ENCODE measurements around the gene WDR7.
A peak's percentile ranks its signal among the peaks of the same experiment; 100 is the strongest.

WDR7 gene

DNA sequence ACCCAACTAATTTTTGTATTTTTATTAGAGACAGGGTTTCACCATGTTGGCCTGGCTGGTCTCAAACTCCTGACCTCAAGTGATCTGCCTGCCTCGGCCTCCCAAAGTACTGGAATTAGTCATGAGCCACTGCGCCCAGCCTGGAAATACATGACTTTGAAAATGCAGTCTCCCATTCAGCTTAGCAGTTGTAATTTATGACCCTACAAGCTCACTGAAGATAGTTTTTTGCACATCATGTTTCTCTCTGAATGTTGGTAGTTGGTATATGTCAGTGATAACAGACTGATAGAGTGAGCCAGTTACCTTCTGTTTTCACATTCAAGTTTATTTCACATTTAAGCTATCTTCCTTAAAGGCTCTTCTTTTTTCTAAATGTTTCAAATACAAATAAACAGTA is 7.1 kb downstream of the WDR7 start:
- DNase-seq, result no peak

DNA sequence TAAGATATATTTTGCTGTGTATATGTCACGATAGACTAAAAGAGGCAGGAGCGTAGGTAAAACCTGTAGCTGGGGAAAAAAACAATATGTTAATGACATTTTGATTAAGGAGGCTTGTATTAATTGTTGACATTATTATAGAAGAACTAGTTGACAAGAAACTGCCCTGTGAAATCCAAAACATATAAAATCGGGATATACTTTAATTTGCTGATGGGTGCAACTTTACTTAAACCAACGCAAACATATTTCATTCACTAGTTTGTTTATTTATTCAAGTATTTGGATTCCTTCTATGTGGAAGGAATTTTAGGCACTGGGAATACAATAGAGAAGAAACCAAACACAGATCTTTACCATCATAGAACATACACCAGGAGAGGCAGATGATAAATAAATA is 8.0 kb downstream of the WDR7 start:
- no peak for DNase-seq

DNA sequence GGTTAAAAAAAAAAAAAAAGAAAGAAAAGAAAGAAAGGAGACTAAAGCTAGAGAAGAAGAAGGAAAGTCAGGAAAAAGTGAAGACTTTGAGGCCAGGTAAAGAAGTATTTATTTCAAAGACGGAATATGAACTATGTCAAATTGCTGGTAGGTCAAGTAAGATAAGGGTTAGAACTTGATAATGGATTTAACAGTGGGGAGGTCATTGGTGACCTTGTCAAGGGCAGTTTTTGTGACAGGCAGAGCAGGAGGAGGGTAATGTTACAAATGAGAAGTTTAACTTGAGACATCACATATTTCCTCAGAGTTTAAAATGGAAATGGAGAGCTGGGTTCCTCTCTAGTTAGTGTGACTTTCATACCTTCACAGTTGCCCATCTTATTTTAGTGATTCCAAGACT is 9.5 kb downstream of the WDR7 start:
- DNase-seq, result no peak

DNA sequence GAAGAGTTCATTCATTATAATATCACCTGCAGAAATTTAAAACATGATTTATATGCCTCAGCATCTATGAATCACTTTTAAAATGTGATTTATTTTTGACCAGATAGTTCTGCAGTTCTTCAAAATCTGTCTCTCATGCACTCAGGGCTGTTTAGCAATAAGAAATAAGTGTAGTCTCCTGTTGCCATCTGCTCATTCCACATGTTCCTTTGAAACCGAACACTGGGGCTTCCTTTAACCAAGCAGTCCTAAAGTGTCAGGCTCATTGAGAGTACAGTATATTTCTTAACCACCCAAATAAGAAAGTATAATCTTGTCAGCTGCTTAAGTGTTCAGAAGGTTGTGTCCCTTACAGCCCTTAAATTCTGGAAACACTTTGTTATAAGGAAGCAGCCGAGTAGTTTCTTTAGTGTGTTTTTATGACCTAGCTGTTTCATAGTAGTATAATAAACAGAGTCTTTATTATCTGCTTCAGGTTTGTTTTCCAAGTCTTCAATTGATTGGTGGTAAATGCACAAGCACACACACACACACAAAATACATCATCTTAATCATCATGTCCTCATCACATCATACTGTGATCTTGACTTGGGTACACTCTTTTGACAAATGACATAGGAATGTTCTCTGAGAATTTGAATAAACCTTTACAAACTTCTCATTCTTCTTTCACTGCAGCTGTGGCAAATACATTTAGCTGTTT is 10.4 kb downstream of the WDR7 start:
- no peak for DNase-seq

DNA sequence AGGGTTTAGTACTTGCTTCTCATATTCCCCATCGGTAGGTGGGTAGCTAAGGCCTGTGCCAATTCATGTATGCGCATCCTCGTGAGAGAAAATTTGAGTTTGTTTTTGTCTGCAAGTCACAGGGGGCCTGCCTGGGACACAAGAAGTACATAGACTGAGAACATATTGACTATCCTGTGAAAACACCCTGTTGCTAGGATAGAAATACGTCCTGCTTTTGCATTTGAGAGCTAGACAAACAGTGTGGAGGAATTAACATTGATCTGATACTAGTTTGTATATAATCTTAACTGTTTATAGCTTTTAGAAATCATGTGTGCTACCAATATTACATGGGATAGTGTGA is 10.9 kb downstream of the WDR7 start:
- DNase-seq, result no peak

DNA sequence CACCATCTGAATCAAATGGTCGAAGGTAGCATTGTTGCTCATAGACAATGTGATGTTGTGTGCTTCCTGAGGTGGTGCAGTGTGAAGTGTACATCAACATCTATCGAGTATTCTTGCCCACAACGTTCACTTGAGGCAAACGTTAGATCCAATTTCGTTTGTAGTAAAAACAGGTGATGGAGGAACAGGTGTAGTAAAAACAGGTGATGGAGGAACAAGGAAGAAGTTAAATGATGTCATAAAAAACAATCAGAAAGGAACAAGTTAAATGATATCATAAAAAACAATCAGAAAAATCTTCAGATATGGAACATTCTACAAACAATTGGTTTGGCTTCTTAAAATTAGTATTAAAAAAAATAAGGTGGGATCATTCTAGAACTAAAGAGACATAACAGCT is 11.3 kb downstream of the WDR7 start:
- no peak for DNase-seq

DNA sequence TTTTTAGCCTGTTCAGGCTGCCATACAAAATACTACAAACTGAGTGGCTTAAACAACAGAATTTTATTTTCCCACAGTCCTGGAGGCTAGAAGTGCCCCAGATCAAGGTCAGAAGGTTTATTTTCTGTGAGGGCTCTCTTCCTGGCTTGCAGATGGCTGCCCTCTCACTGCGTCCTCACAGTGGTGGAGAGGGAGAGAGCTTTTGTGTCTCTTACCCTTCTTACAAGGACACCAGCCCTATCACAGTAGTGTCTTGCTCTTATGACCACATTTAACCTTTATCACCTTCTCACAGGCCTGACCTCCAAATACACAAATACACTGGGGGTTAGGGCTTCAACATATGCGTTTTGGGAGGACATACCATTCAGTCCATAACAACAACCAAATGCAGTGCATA is 11.7 kb downstream of the WDR7 start:
- no peak for DNase-seq

DNA sequence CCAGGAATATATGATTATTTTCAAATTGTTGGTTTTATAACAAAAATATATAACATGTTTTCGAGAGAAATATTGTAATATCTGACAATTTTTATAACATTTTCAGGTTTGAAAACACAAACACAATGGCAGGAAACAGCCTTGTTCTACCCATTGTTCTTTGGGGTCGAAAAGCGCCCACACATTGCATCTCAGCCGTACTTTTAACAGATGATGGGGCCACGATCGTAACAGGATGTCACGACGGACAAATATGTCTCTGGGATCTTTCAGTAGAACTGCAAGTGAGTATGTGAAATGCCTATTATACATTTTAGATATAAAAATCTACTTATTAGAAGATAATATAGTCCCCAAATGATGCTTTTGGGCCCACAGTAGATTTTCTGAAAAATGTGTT is 21.2 kb downstream of the WDR7 start:
- no peak for DNase-seq

DNA sequence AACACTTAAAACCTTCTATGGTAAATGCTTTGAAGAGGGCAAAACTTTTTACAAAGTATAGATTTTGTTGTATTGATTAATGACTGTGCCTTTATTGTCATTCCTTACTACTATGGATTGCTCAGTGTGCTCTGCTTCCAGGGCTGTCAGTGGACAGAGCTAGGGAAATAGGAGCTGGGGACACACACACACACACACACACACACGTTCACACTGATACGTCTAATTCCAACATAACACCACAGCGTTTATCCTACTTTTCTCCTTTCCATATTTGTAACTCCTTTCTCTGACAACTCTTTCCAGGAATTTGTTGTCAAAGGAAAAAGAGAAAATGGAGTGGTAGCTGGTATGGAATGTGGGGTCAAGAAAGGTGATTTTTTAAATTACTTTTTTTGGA is 21.8 kb downstream of the WDR7 start:
- no peak for DNase-seq

DNA sequence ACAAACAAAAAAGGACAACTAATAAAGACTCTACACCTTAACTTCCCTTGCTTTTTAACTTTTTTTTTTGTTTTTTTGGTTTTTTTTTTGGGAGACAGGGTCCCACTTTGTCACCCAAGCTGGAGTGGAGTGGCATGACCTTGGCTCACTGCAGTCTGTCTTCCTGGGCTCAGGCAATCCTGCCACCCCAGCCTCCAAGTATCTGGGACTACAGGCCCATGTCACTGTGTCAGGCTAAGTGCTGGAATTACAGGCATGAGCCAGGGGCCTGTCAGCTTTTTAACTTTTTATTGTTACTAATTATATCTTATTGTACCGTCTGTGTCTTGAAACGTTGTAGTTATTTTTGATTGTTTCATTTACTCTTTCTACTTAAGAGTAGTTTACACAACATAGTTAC is 25.5 kb downstream of the WDR7 start:
- DNase-seq, result no peak

DNA sequence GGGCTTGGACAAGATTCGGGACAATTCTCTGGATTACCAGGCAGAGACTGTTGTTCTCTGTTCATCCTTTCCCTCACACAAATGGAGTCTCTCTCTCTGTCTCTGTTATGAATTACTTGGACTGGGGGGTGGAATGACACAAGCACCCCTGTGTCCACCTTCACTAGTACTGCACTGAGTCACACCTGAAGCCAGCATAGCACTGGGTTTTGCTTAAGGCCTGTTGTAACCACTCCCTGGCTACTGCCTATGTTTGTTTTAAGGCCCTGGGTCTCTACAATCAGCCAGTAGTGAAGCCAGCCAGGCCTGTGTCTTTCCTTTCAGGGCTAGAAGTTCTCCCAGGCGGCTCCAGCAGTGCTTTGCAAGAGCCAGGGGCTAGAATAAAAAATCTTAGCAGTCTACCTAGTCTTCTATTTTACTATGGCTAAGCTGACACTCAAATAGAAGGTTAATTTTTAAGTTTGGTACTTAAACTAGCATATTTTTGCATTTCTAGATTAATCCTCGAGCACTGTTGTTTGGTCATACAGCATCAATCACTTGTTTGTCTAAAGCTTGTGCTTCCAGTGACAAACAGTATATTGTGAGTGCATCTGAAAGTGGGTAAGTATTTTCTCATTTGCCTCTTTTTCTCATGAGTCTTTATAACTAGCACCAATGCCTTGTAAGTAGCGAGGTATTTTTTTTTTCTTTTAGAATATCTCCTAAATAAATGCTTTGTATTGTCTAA is 27.8 kb downstream of the WDR7 start:
- no peak for DNase-seq

DNA sequence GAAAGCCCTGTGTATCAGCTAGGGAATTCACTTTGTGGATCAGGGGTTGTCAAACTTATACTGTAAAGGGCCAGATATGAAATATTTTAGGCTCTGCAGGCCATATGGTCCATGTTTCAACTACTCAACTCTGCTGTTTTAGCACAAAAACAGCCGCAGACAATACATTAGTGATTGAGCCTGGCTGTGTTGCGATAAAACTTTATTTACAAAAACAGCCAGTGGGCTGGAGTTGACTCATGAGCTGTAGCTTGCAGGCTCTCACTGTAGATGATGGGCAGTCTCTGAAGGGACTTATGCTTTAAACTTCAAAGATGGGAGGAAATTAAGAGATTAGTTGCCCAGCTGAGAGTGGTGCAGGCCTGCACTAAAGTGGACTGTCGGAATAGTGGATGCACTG is 33.1 kb downstream of the WDR7 start:
- no peak for DNase-seq

DNA sequence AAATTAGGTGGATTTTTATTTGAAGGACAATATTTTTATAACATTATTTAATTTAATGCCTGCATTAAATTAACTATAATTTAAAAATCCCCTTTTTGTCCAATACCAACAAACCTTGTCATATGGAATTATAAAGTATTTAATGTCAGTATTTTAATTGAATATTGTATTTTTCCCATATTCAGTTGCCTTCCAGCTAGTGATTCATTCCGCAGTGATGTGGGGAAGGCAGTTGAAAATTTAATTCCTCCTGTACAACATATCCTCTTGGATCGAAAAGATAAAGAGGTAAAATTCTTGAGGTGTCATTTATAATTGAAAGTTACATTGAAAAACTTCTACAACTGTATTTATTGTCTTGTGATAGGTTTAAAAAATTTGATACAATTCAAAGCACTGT is 40.4 kb downstream of the WDR7 start:
- no peak for DNase-seq

DNA sequence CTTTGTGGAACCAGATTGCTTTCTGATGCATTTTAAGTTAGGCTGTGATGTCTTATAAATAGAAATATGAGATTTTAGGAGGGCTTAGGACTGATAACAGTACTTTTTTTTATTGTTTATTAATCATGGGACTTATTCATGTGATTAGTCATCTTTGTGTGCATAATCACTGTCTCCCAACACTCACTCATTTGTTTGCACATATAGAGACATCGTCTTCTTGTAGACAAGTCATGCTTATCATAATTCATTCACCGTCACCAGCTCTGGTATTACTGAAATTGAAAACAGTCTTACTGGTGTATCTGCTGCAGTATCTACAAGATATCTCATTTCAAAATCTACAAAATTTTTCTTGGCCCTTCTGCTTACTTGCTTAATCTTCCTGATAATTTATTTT is 45.8 kb downstream of the WDR7 start:
- no peak for DNase-seq

DNA sequence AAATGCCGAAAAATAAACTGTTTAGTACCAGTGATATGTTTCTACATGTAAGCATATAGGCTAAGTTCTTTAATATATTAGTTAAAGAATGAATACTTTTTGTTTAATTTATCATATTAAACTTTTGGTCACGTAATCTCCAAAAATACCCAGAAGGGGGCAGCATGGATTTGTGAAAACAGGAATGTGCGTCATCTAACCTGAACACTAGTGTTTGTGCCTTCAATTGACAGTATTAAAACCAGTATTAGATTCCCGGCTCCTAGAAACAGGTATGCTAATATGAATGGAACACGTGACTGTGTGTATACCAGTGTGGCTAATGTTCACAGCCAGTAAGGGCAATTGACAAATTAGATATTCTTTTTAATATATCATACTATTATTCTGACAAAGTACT is 51.8 kb downstream of the WDR7 start:
- DNase-seq, result no peak

DNA sequence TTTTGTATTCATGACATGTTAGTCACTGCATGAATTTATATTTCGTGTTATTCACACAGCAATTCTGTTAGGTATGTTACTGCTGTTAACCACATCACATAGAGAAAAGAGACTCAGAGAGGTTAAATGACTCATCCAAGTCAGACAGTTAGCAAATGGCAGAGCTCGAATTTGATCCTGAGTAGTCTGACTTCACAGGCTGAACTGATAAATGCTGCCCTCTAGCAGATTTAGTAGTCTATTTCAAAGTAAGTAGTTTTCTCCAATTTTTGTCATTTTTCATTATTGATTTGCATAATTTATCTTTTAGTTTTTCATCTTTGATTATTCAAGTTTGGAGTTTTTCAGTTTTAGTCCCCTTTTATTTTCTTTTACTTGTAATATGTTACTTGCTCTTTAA is 58.3 kb downstream of the WDR7 start:
- DNase-seq, result peak; percentile 77

DNA sequence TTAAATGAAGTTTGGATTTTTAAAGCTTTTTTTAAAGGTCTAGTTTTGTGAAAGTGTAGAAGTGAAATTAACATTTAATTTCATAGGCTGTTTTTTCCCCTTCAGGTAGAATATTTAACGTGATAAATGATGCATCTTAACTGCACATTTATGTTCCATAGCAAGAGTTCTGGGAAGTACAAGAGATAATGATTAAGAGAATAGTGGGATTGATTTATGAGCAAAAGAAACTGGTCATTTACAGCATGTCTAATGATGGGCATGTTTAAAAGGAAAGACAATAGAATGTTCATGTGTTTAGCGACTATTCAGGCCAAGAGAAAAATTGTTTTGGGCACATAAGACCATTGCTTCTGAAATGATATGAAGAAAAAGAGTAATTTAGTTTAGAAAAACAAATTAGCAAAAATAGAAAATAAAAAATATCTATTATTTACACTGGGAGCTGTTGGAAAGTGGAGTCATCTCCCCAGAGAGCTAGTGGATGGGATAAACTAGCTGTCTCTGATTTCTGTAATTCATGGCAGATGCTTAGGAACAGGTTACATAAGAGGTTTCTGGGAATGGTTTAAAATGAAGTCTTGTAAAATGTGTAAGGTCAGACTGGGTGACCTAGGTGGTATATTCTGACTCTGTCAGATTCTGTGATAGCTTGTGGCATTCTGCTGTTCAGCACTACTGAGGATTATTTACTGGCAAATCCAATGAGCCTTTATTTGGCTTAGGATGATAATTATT is 60.7 kb downstream of the WDR7 start:
- DNase-seq, result no peak

DNA sequence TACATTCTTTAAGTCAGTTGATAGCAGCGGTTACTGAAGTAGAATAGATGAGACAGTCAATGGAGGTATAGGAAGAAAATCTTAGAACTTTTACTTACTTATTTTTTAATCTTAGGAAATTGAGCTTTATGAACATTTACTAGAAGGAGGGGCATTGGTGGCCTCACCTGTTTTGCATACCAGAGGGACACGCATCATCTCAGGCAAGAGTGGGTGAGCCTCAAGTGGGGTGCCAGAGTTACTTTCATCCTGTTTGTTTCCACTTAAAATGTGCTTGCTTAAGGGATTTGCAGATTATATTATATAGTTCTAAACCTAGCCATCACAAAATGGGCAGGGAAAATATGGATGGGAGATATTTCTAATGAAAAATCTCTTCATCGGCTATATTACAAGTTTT is 61.6 kb downstream of the WDR7 start:
- DNase-seq, result no peak

DNA sequence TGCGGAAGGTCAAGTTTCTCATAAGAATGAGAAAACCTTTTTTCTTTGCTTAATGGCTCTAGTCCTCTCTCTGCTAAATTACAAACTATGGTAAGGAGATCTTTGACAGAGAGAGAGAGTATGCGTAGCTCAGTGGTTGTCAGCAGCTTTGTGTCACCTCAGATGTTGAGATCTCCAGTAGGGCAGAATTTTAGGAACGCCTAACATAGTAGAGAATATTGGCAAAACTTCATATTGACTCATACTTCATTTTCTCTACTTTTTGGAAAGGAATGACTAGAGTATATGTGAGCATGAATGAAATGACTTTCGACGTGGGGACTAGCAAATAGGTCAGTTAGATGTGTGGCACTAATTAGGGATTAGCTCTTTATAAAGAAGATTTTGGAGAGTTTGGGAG is 64.0 kb downstream of the WDR7 start:
- DNase-seq, result no peak

DNA sequence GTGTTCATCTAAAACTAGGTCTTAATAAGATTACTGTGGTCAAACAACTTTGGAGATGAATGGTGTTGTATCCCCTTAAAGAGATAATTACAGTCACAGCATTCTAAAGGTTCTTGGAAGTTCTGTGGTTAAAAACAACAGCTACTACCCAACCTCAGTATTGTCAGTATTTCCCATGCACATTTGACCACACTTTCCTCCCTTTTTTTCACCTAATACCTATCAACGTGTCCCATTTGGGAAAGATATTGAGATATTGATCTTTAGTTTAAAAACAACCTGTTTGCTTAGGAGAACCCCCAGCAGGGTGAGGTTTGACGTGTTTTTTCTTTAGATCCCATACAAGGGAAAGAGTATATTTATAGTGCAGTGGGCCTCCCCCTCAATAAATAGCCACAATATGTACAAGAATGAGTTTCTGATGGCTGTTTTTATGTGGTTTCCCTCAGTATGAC is 65.6 kb downstream of the WDR7 start:
- no peak for DNase-seq

DNA sequence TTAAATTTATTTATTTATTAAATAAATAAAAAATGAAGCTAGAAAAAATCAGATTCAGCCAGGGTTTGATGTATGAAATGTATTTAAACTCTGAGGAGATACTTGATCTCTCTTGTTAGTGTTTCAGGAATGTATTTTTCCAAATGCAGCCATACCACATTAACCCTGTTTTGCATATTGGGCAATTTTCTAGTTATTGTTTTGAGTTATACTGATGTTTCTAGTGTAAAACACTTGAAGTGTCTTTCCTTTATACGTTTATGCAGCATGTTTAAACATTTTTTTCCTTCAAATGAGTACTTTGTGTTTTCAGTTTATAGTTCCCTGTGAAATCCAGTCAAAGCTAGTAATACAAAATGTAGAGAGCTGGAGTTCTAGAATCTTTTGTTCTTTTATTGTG is 69.9 kb downstream of the WDR7 start:
- no peak for DNase-seq

DNA sequence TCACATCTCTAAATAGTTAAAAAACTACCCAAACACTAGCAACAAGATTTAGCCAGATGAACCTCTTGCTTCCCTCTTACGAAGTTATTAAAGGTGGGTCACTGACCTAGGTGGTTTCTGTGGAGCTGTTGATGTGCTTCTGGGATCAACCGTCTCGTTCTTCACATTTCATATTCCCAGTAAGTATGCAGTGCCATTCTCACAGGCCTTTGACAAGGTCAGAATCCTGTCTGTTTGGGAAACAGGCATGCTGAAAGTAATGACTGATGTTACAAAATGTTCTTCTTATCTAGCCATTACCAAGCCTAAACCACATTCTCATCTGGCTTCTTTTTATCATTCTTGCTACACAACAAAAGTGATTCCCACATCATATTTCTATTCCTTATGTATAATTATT is 70.3 kb downstream of the WDR7 start:
- DNase-seq, result peak; percentile 17

DNA sequence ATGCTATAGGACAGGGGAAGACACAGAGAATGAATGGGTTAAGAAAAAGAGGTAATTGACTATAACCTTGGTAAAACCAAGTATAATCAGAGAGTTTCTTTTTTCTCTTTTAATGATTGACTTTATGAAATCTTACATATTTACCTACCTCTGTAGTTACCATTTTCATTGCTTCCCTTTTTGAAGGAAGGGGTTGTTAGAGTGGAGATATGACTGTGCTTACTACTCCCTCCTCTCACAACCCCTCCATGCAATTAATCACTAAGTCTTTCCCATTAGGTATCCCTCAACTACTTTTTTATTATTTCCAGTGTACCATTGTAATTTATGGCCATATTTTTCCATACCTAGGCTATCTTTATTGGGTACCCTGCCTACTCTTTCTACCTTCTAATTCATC is 71.4 kb downstream of the WDR7 start:
- no peak for DNase-seq

DNA sequence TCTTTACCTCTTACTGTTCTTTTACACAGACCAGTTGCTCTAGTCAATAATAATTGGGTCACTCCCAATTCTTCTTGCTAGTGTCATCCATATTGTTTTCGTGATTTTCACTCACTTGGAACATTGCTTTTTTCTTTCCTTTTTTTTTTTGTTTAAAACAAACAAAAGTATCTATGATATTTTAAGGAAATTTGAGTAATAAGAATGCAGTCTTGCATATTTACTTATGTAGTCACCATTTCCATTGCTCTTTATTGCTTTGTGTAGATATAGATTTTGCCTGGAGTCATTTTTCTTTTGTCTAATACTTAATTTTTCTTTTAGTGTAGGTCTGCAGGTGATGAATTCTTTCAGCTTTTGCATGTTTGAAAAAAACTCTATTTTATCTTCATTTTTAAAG is 71.9 kb downstream of the WDR7 start:
- DNase-seq, result no peak

Measured in NCI-H226 (cell line).